ENCODE data around the gene STK24.

The STK24 gene

GRCh38 chr13:98528663-98529064, 48.2 kb downstream of the STK24 start:
- no peaks in the 10 kb centered on the region for H3K27me3 ChIP-seq (ENCODE audit: insufficient read depth, low read length)
- H3K4me3 ChIP-seq (ENCODE audit: low read length): no peak overlapping the region

GRCh38 chr13:98527526-98527925, 49.4 kb downstream of the STK24 start:
- Histone ChIP-seq H3K4me3 (ENCODE audit: low read length) (no peak overlapping the region), H3K9me3 (ENCODE audit: low read length) (peaks cover 9% of the 10 kb centered on the region), H3K4me1 (ENCODE audit: insufficient read depth, low read length) (peaks cover 20% of the 10 kb centered on the region), H2AFZ (ENCODE audit: low read depth, low read length) (no peak overlapping the region), H3K36me3 (ENCODE audit: insufficient read depth, low read length) (no peaks in the 10 kb centered on the region), H3K27me3 (ENCODE audit: insufficient read depth, low read length) (no peaks in the 10 kb centered on the region)

More at GRCh38 chr13:98528663-98529064, 48.2 kb downstream of the STK24 start:
- no peaks in the 10 kb centered on the region for H3K36me3 ChIP-seq (ENCODE audit: insufficient read depth, low read length)
- H3K4me1 ChIP-seq (ENCODE audit: insufficient read depth, low read length): peaks cover 20% of the 10 kb centered on the region
- no peak overlapping the region for H2AFZ ChIP-seq (ENCODE audit: low read depth, low read length)
- peaks cover 8% of the 10 kb centered on the region for H3K9me3 ChIP-seq (ENCODE audit: low read length)

GRCh38 chr13:98526182-98526512, 50.8 kb downstream of the STK24 start:
- peaks cover 20% of the 10 kb centered on the region for H3K4me1 ChIP-seq (ENCODE audit: insufficient read depth, low read length)
- H2AFZ ChIP-seq (ENCODE audit: low read depth, low read length): no peak overlapping the region
- no peaks in the 10 kb centered on the region for H3K27me3 ChIP-seq (ENCODE audit: insufficient read depth, low read length)
- H3K4me3 ChIP-seq (ENCODE audit: low read length): no peak overlapping the region
- H3K36me3 ChIP-seq (ENCODE audit: insufficient read depth, low read length): no peaks in the 10 kb centered on the region
- peaks cover 10% of the 10 kb centered on the region for H3K9me3 ChIP-seq (ENCODE audit: low read length)

- H3K27me3 ChIP-seq (ENCODE audit: insufficient read depth, low read length): no peaks in the 10 kb centered on the region
- peaks cover 20% of the 10 kb centered on the region for H3K4me1 ChIP-seq (ENCODE audit: insufficient read depth, low read length)
- no peaks in the 10 kb centered on the region for H3K36me3 ChIP-seq (ENCODE audit: insufficient read depth, low read length)
- no peak overlapping the region for H2AFZ ChIP-seq (ENCODE audit: low read depth, low read length)
- no peak overlapping the region for H3K4me3 ChIP-seq (ENCODE audit: low read length)
- H3K9me3 ChIP-seq (ENCODE audit: low read length): peaks cover 9% of the 10 kb centered on the region
Measured at GRCh38 chr13:98525456-98526181, 51.3 kb downstream of the STK24 start.

- peaks cover 5% of the 10 kb centered on the region for H3K9me3 ChIP-seq (ENCODE audit: low read length)
- H2AFZ ChIP-seq (ENCODE audit: low read depth, low read length): no peak overlapping the region
Measured at GRCh38 chr13:98524793-98525192, 52.1 kb downstream of the STK24 start.

GRCh38 chr13:98524391-98524790, 52.5 kb downstream of the STK24 start:
- H3K4me3 ChIP-seq (ENCODE audit: low read length): no peak overlapping the region
- no peak overlapping the region for H2AFZ ChIP-seq (ENCODE audit: low read depth, low read length)
- no peaks in the 10 kb centered on the region for H3K36me3 ChIP-seq (ENCODE audit: insufficient read depth, low read length)
- peaks cover 5% of the 10 kb centered on the region for H3K9me3 ChIP-seq (ENCODE audit: low read length)
- peaks cover 20% of the 10 kb centered on the region for H3K4me1 ChIP-seq (ENCODE audit: insufficient read depth, low read length)
- H3K27me3 ChIP-seq (ENCODE audit: insufficient read depth, low read length): no peaks in the 10 kb centered on the region

More at GRCh38 chr13:98524793-98525192, 52.1 kb downstream of the STK24 start:
- Histone ChIP-seq H3K4me1 (ENCODE audit: insufficient read depth, low read length) (peaks cover 20% of the 10 kb centered on the region), H3K36me3 (ENCODE audit: insufficient read depth, low read length) (no peaks in the 10 kb centered on the region), H3K4me3 (ENCODE audit: low read length) (no peak overlapping the region), H3K27me3 (ENCODE audit: insufficient read depth, low read length) (no peaks in the 10 kb centered on the region)

- no peak overlapping the region for H2AFZ ChIP-seq (ENCODE audit: low read depth, low read length)
- peaks cover 20% of the 10 kb centered on the region for H3K4me1 ChIP-seq (ENCODE audit: insufficient read depth, low read length)
- H3K9me3 ChIP-seq (ENCODE audit: low read length): peaks cover 5% of the 10 kb centered on the region
- no peak overlapping the region for H3K4me3 ChIP-seq (ENCODE audit: low read length)
- peaks cover 2% of the 10 kb centered on the region for H3K36me3 ChIP-seq (ENCODE audit: insufficient read depth, low read length)
- no peaks in the 10 kb centered on the region for H3K27me3 ChIP-seq (ENCODE audit: insufficient read depth, low read length)
Measured at GRCh38 chr13:98523455-98524102, 53.3 kb downstream of the STK24 start.

GRCh38 chr13:98522371-98522770, 54.5 kb downstream of the STK24 start:
- H3K9me3 ChIP-seq (ENCODE audit: low read length): peaks cover 4% of the 10 kb centered on the region
- no peaks in the 10 kb centered on the region for H3K27me3 ChIP-seq (ENCODE audit: insufficient read depth, low read length)
- peaks cover 11% of the 10 kb centered on the region for H3K36me3 ChIP-seq (ENCODE audit: insufficient read depth, low read length)
- peaks cover 20% of the 10 kb centered on the region for H3K4me1 ChIP-seq (ENCODE audit: insufficient read depth, low read length)
- H3K4me3 ChIP-seq (ENCODE audit: low read length): no peak overlapping the region
- no peak overlapping the region for H2AFZ ChIP-seq (ENCODE audit: low read depth, low read length)

- H3K4me3 ChIP-seq (ENCODE audit: low read length): no peak overlapping the region
- H3K9me3 ChIP-seq (ENCODE audit: low read length): peaks cover 4% of the 10 kb centered on the region
- peaks cover 20% of the 10 kb centered on the region for H3K4me1 ChIP-seq (ENCODE audit: insufficient read depth, low read length)
- peaks cover 16% of the 10 kb centered on the region for H3K36me3 ChIP-seq (ENCODE audit: insufficient read depth, low read length)
- H2AFZ ChIP-seq (ENCODE audit: low read depth, low read length): no peak overlapping the region
- no peaks in the 10 kb centered on the region for H3K27me3 ChIP-seq (ENCODE audit: insufficient read depth, low read length)
Measured at GRCh38 chr13:98521461-98522247, 55.3 kb downstream of the STK24 start.

- peaks cover 4% of the 10 kb centered on the region for H3K9me3 ChIP-seq (ENCODE audit: low read length)
- H3K27me3 ChIP-seq (ENCODE audit: insufficient read depth, low read length): no peaks in the 10 kb centered on the region
- no peak overlapping the region for H3K4me3 ChIP-seq (ENCODE audit: low read length)
- H3K4me1 ChIP-seq (ENCODE audit: insufficient read depth, low read length): peaks cover 20% of the 10 kb centered on the region
- H2AFZ ChIP-seq (ENCODE audit: low read depth, low read length): no peak overlapping the region
- peaks cover 23% of the 10 kb centered on the region for H3K36me3 ChIP-seq (ENCODE audit: insufficient read depth, low read length)
Measured at GRCh38 chr13:98520674-98521449, 56.0 kb downstream of the STK24 start.

GRCh38 chr13:98519976-98520375, 56.9 kb downstream of the STK24 start:
- H3K36me3 ChIP-seq (ENCODE audit: insufficient read depth, low read length): peaks cover 23% of the 10 kb centered on the region
- peaks cover 11% of the 10 kb centered on the region for H3K4me1 ChIP-seq (ENCODE audit: insufficient read depth, low read length)

GRCh38 chr13:98517576-98518310, 59.2 kb downstream of the STK24 start:
- Histone ChIP-seq H3K4me1 (ENCODE audit: insufficient read depth, low read length) (no peaks in the 10 kb centered on the region), H3K36me3 (ENCODE audit: insufficient read depth, low read length) (peaks cover 36% of the 10 kb centered on the region), H3K27me3 (ENCODE audit: insufficient read depth, low read length) (no peaks in the 10 kb centered on the region), H3K4me3 (ENCODE audit: low read length) (no peak overlapping the region), H3K9me3 (ENCODE audit: low read length) (peaks cover 2% of the 10 kb centered on the region), H2AFZ (ENCODE audit: low read depth, low read length) (no peak overlapping the region)

More at GRCh38 chr13:98519976-98520375, 56.9 kb downstream of the STK24 start:
- H2AFZ ChIP-seq (ENCODE audit: low read depth, low read length): no peak overlapping the region
- H3K4me3 ChIP-seq (ENCODE audit: low read length): no peak overlapping the region
- no peaks in the 10 kb centered on the region for H3K27me3 ChIP-seq (ENCODE audit: insufficient read depth, low read length)
- peaks cover 4% of the 10 kb centered on the region for H3K9me3 ChIP-seq (ENCODE audit: low read length)
